IMR-90 (cell line): ENCODE measurements around the gene SLC1A7. TPM values are rescaled to one million over a fixed set of nuclear protein-coding genes. Genes with fewer than 3 reads are reported as not detected.

Source experiments
- ATAC-seq: fragments of 200-7000 bp; cut with Tn5 transposase; 2 replicates; pipeline ENCODE4 v1.9.1; 2020; ENCODE audit warnings: low read depth, mild to moderate bottlenecking, moderate library complexity
- BruUV-seq: library from RNA; stranded (reverse); fragments of 400-500 nt; replicated peaks from 2 replicates; lab custom pipeline; 2021; lab: Mats Ljungman, UMichigan
- CTCF ChIA-PET: fragments of 300-600 bp; formaldehyde crosslinking; extraction: SDS; loops from one replicate; lab custom pipeline; 2021; ENCODE audit warnings: antibody characterized with exemption; lab: Yijun Ruan, JAX
- POLR2A ChIA-PET: fragments of 300-600 bp; sonication (Branson Sonifier 250); formaldehyde crosslinking; loops from one replicate; lab custom pipeline; 2022; ENCODE audit warnings: antibody characterized with exemption; ENCODE audit not compliant: unreplicated experiment; lab: Charles Lee
- DNase-seq: peaks from one replicate; pipeline ENCODE4 v3.0.0; 2013
- H2AFZ ChIP-seq: replicated peaks from 2 replicates; pipeline ENCODE3; 2013; ENCODE audit warnings: low read length, mild to moderate bottlenecking; ENCODE audit not compliant: poor library complexity
- H2AK5ac ChIP-seq: 2 replicates; pipeline ENCODE4 v1.6.1; 2013; ENCODE audit warnings: low read depth, low read length, inconsistent platforms
- H2AK9ac ChIP-seq: replicated peaks from 2 replicates; pipeline ENCODE3; 2013; ENCODE audit warnings: mild to moderate bottlenecking, low read depth, low read length, moderate library complexity; ENCODE audit not compliant: poor library complexity
- H2BK120ac ChIP-seq: 2 replicates; pipeline ENCODE4 v1.6.1; 2013; ENCODE audit warnings: low read depth, low read length, inconsistent platforms
- H2BK15ac ChIP-seq: 3 replicates; pipeline ENCODE4 v1.6.1; 2013; ENCODE audit warnings: low read depth, low read length, inconsistent platforms
- H2BK20ac ChIP-seq: 2 replicates; pipeline ENCODE4 v1.6.1; 2013; ENCODE audit warnings: low read depth, mild to moderate bottlenecking, inconsistent platforms, low read length, moderate library complexity
- H2BK5ac ChIP-seq: 2 replicates; pipeline ENCODE4 v1.6.1; 2013; ENCODE audit warnings: mild to moderate bottlenecking, low read depth, low read length, inconsistent platforms; ENCODE audit not compliant: poor library complexity, severe bottlenecking
- H3K14ac ChIP-seq: replicated peaks from 2 replicates; pipeline ENCODE4 v1.6.1; 2013; ENCODE audit warnings: low read depth, low read length, inconsistent platforms
- H3K18ac ChIP-seq: 2 replicates; pipeline ENCODE4 v1.6.1; 2013; ENCODE audit warnings: low read depth, low read length, control low read depth
- H3K23ac ChIP-seq: 2 replicates; pipeline ENCODE4 v1.6.1; 2013; ENCODE audit warnings: low read depth, low read length, inconsistent platforms
- H3K27ac ChIP-seq: 2 replicates; pipeline ENCODE4 v1.5.1; 2013; ENCODE audit warnings: mild to moderate bottlenecking, control low read depth, low read length; ENCODE audit not compliant: insufficient read depth
- H3K27me3 ChIP-seq: 2 replicates; pipeline ENCODE4 v1.6.1; 2013; ENCODE audit warnings: low read length; ENCODE audit not compliant: control insufficient read depth, insufficient read depth
- H3K36me3 ChIP-seq: 2 replicates; pipeline ENCODE4 v1.6.1; 2013; ENCODE audit warnings: low read length, mixed read lengths; ENCODE audit not compliant: control insufficient read depth, insufficient read depth
- H3K4ac ChIP-seq: 2 replicates; pipeline ENCODE4 v1.6.1; 2013; ENCODE audit warnings: low read depth, low read length, inconsistent platforms
- H3K4me1 ChIP-seq: 2 replicates; pipeline ENCODE4 v1.6.1; 2013; ENCODE audit warnings: low read length, mixed read lengths; ENCODE audit not compliant: control insufficient read depth, insufficient read depth
- H3K4me2 ChIP-seq: 2 replicates; pipeline ENCODE4 v1.6.1; 2013; ENCODE audit warnings: low read depth, mild to moderate bottlenecking, control low read depth, low read length, moderate library complexity
- H3K4me3 ChIP-seq: 2 replicates; pipeline ENCODE4 v1.5.1; 2013; ENCODE audit warnings: low read depth, mild to moderate bottlenecking, control low read depth, low read length, moderate library complexity; ENCODE audit not compliant: insufficient read depth
- H3K56ac ChIP-seq: 2 replicates; pipeline ENCODE4 v1.6.1; 2013; ENCODE audit warnings: low read length, inconsistent platforms; ENCODE audit not compliant: insufficient read depth; ENCODE audit errors: extremely low read depth
- H3K79me1 ChIP-seq, 2 experiments: 2 replicates each; pipeline ENCODE4 v1.6.1; 2013; ENCODE audit warnings: low read length in 2 of 2, inconsistent platforms in 1 of 2, low read depth in 1 of 2
- H3K9ac ChIP-seq: 2 replicates; pipeline ENCODE4 v1.6.1; 2013; ENCODE audit warnings: low read depth, low read length, control low read depth
- H3K9me1 ChIP-seq: 2 replicates; pipeline ENCODE4 v1.6.1; 2013; ENCODE audit warnings: low read length, inconsistent platforms; ENCODE audit not compliant: insufficient read depth
- H3K9me3 ChIP-seq: 2 replicates; pipeline ENCODE4 v1.6.1; 2013; ENCODE audit warnings: low read length; ENCODE audit not compliant: control insufficient read depth, insufficient read depth
- H4K20me1 ChIP-seq: 2 replicates; pipeline ENCODE4 v1.6.1; 2013; ENCODE audit warnings: low read length, inconsistent platforms; ENCODE audit not compliant: insufficient read depth
- H4K5ac ChIP-seq: 2 replicates; pipeline ENCODE4 v1.6.1; 2013; ENCODE audit warnings: mild to moderate bottlenecking, low read depth, low read length, control low read depth
- H4K8ac ChIP-seq, 2 experiments: 2 replicates each; pipeline ENCODE4 v1.6.1; 2013; ENCODE audit warnings: low read depth in 2 of 2, low read length in 2 of 2, control low read depth in 1 of 2, inconsistent platforms in 1 of 2
- H4K91ac ChIP-seq: 2 replicates; pipeline ENCODE4 v1.6.1; 2013; ENCODE audit warnings: low read depth, low read length, inconsistent platforms; ENCODE audit not compliant: insufficient read depth
- BHLHE40 ChIP-seq: fragments of 150-350 bp; IDR thresholded peaks from 2 replicates; pipeline ENCODE4 v1.6.1; 2016; ENCODE audit warnings: mild to moderate bottlenecking, low read depth, low read length
- CEBPB ChIP-seq: IDR thresholded peaks from 2 replicates; pipeline ENCODE4 v1.6.1; 2012; ENCODE audit warnings: low read depth, low read length, improper control_type of control experiment
- ELK1 ChIP-seq: fragments of 150-350 bp; IDR thresholded peaks from 2 replicates; pipeline ENCODE4 v1.6.1; 2016; ENCODE audit warnings: low read depth, mild to moderate bottlenecking, low read length, moderate library complexity, borderline replicate concordance
- MAFK ChIP-seq: IDR thresholded peaks from 2 replicates; pipeline ENCODE4 v1.6.1; 2012; ENCODE audit warnings: low read depth, low read length, improper control_type of control experiment
- MAZ ChIP-seq: IDR thresholded peaks from 2 replicates; pipeline ENCODE4 v1.6.1; 2012; ENCODE audit warnings: low read depth, mild to moderate bottlenecking, low read length, improper control_type of control experiment, moderate library complexity, borderline replicate concordance
- MXI1 ChIP-seq: IDR thresholded peaks from 2 replicates; pipeline ENCODE4 v1.6.1; 2012; ENCODE audit warnings: low read depth, mild to moderate bottlenecking, low read length, moderate library complexity, borderline replicate concordance
- NFE2L2 ChIP-seq: fragments of 150-350 bp; IDR thresholded peaks from 2 replicates; pipeline ENCODE4 v1.6.1; 2016; ENCODE audit warnings: low read depth, mild to moderate bottlenecking, low read length
- RFX5 ChIP-seq: IDR thresholded peaks from 2 replicates; pipeline ENCODE4 v1.8.0; 2012; ENCODE audit warnings: low read depth, mild to moderate bottlenecking, low read length, moderate library complexity
- SMC3 ChIP-seq: fragments of 150-350 bp; IDR thresholded peaks from 2 replicates; pipeline ENCODE4 v1.6.1; 2016; ENCODE audit warnings: low read depth, mild to moderate bottlenecking, antibody characterized with exemption, low read length, moderate library complexity
- USF2 ChIP-seq: fragments of 150-350 bp; IDR thresholded peaks from 2 replicates; pipeline ENCODE4 v1.6.1; 2017; ENCODE audit warnings: mild to moderate bottlenecking, antibody characterized with exemption, low read length, low read depth
- WGBS, 2 experiments: methylation state at CpG; one replicate each; pipeline versions ENCODE4 v1.1.5 to v1.1.7; 2013; ENCODE audit warnings: missing lambda C conversion rate in 2 of 2; ENCODE audit not compliant: insufficient read length in 1 of 2; ENCODE audit errors: extremely low coverage in 2 of 2; 5-methylcytosine and 5-hydroxymethylcytosine counted together
- dilution Hi-C: fragments of 300-500 bp; cut with HindIII; formaldehyde crosslinking; loops from one replicate; pipeline ENCODE4 v1.14.3; 2018; ENCODE audit warnings: low sequenced_read_pairs; ENCODE audit not compliant: unreplicated experiment
- in situ Hi-C: fragments of 300-500 bp; cut with MboI; formaldehyde crosslinking; loops from 3 replicates; pipeline ENCODE4 v1.14.3; 2019; ENCODE audit warnings: low sequenced_read_pairs, inconsistent platforms, mixed read lengths
- intact Hi-C: fragments of 100-400 bp; cut with micrococcal nuclease; formaldehyde crosslinking; loops from 2 replicates; pipeline ENCODE4 v1.10.0; 2022
- polyA plus RNA-seq, 3 experiments: library from polyadenylated mRNA; depleted of rRNA; stranded (reverse); fragments of >200 nt; gene quantifications; 2 replicates each; pipeline ENCODE4 v1.2.3, GENCODE V29; 2012; ENCODE audit warnings: low replicate concordance in 1 of 3
- total RNA-seq: library from RNA; depleted of rRNA; stranded (reverse); fragments of >200 nt; gene quantifications from 2 replicates; pipeline ENCODE4 v1.2.3, GENCODE V29; 2012

SLC1A7 gene
- total and polyA plus RNA-seq, 2 of the 4 experiments (the other 2 are of a cell fraction): 0.05 TPM; not detected in 1

GRCh38 chr1:53130878-53131589 is 11.4 kb downstream of the SLC1A7 start:
- Histone ChIP-seq H2AK5ac (peak overlapping the region; percentile 49; the same call in 1 of the 2 replicates), H3K27ac (no peak overlapping the region), H3K9ac (no peak overlapping the region), H4K20me1 (no peaks in the 10 kb centered on the region), H3K56ac (no peak overlapping the region), H2AK9ac (peak overlapping the region; percentile 39), H3K9me1 (peaks cover 26% of the 10 kb centered on the region), H3K18ac (no peak overlapping the region; the same call in 1 of the 2 replicates), H3K27me3 (no peaks in the 10 kb centered on the region), H2BK120ac (peak overlapping the region; percentile 71), H3K23ac (peak overlapping the region; percentile 23; the same call in 1 of the 2 replicates), H3K14ac (no peak overlapping the region), H2BK20ac (peak overlapping the region; percentile 67), H3K4ac (peak overlapping the region; percentile 51), H3K36me3 (no peaks in the 10 kb centered on the region), H4K5ac (peak overlapping the region; percentile 22; the same call in 1 of the 2 replicates), H2BK15ac (peak overlapping the region; percentile 44; the same call in 2 of the 3 replicates), H3K4me3 (no peak overlapping the region), H2BK5ac (no peak overlapping the region), H3K4me1 (peaks cover 15% of the 10 kb centered on the region), H4K91ac (peak overlapping the region; percentile 56), H3K79me1 (no peaks in the 10 kb centered on the region), H4K8ac (peak overlapping the region in 1 of 2 experiments; percentile 26; a peak in 1 of 4 replicates), H2AFZ (no peak overlapping the region), H3K9me3 (no peaks in the 10 kb centered on the region), H3K4me2 (no peak overlapping the region)
- POLR2A ChIA-PET: no interaction called here
- DNase-seq (no peak), ATAC-seq (no peak)
- WGBS, 2 experiments: no CpG with 5 or more reads among the region's 9 CpGs
- CTCF ChIA-PET: interaction anchor here (0.7 kb wide), 1 partner anchor 202 kb away, joined by 3 read pairs; no protein-coding TSS in a partner anchor
- dilution Hi-C loops (no loop called here), intact Hi-C loops (no loop called here), in situ Hi-C loops (no loop called here)
- no TSS peak for BruUV-seq
- no peak for TF ChIP-seq ELK1
- no peak for TF ChIP-seq MXI1
- no peak for TF ChIP-seq MAZ
- no peak for TF ChIP-seq CEBPB
- no peak for TF ChIP-seq NFE2L2
- TF ChIP-seq MAFK: no peak
- no peak for TF ChIP-seq RFX5
- no peak for TF ChIP-seq USF2
- no peak for TF ChIP-seq BHLHE40
- TF ChIP-seq SMC3: no peak
